NCI-H1105 (cell line): ENCODE measurements around the gene VPS9D1.
"Not testable (repeated sequence)": the region's sequence is repeated elsewhere in the genome, so short reads cannot be mapped to it uniquely, and the experiment has no call there.

Experiments
- DNase-seq: peaks from one replicate; lab custom pipeline; 2025; lab: John Stamatoyannopoulos, UW

The VPS9D1 gene

GRCh38 chr16:89693931-89694783 lies 26.5 kb downstream of the VPS9D1 start:
- DNase-seq, result no peak

- DNase-seq, result no peak
These were observed 27.4 kb downstream of the VPS9D1 start for GRCh38 chr16:89693289-89693731.

GRCh38 chr16:89691986-89692569 lies 28.6 kb downstream of the VPS9D1 start:
- no peak for DNase-seq

- no peak for DNase-seq
These were observed 29.3 kb downstream of the VPS9D1 start for GRCh38 chr16:89691231-89691985.

- no peak for DNase-seq
These were observed 30.3 kb downstream of the VPS9D1 start for GRCh38 chr16:89690392-89690901.

- DNase-seq, result not testable (repeated sequence)
These were observed 31.1 kb downstream of the VPS9D1 start for GRCh38 chr16:89689621-89690020.

- no peak for DNase-seq
These were observed 31.6 kb downstream of the VPS9D1 start for GRCh38 chr16:89689142-89689541.

- no peak for DNase-seq
These were observed 32.3 kb downstream of the VPS9D1 start for GRCh38 chr16:89688395-89688794.

GRCh38 chr16:89687092-89687940 lies 33.4 kb downstream of the VPS9D1 start:
- no peak for DNase-seq

- peak; percentile 73 for DNase-seq
These were observed 34.1 kb downstream of the VPS9D1 start, which contains the start of gene CDK10 for GRCh38 chr16:89686520-89687091. CDK10 (plus strand) TSS chr16:89686689; CDS start chr16:89686711, 22 bp downstream.

GRCh38 chr16:89685916-89686315 lies 34.8 kb downstream of the VPS9D1 start:
- DNase-seq, result no peak

- no peak for DNase-seq
These were observed 42.4 kb downstream of the VPS9D1 start for GRCh38 chr16:89678258-89678657.

GRCh38 chr16:89672177-89672941 lies 48.3 kb downstream of the VPS9D1 start:
- no peak for DNase-seq

GRCh38 chr16:89671565-89671964 lies 49.1 kb downstream of the VPS9D1 start:
- DNase-seq, result not testable (repeated sequence)

- DNase-seq, result no peak
These were observed 49.9 kb downstream of the VPS9D1 start for GRCh38 chr16:89670496-89671431.

- no peak for DNase-seq
These were observed 50.9 kb downstream of the VPS9D1 start for GRCh38 chr16:89669755-89670154.

GRCh38 chr16:89668790-89669158 lies 51.9 kb downstream of the VPS9D1 start:
- DNase-seq, result no peak

GRCh38 chr16:89667633-89668032 lies 53.1 kb downstream of the VPS9D1 start:
- no peak for DNase-seq

- DNase-seq, result not testable (repeated sequence)
These were observed 53.7 kb downstream of the VPS9D1 start for GRCh38 chr16:89667000-89667399.
